Fibroblast of pulmonary artery (primary cell): ENCODE measurements around the gene DLGAP4.
A peak's percentile ranks its signal among the peaks of the same experiment; 100 is the strongest.
"Not testable (repeated sequence)": the region's sequence is repeated elsewhere in the genome, so short reads cannot be mapped to it uniquely, and the experiment has no call there.

Experiments used
- DNase-seq: peaks from one replicate; pipeline ENCODE4 v3.0.0-alpha.2; 2010; ENCODE audit warnings: low read depth
- H3K4me3 ChIP-seq: replicated peaks from 2 replicates; pipeline ENCODE4 v1.5.1; 2011; ENCODE audit warnings: low read depth, mild to moderate bottlenecking, control low read depth, low read length, moderate library complexity
- CTCF ChIP-seq: IDR thresholded peaks from 2 replicates; pipeline ENCODE4 v1.5.1; 2011; ENCODE audit warnings: mild to moderate bottlenecking, control low read depth, low read length, inconsistent platforms; ENCODE audit errors: missing control alignments

Gene DLGAP4

DNA sequence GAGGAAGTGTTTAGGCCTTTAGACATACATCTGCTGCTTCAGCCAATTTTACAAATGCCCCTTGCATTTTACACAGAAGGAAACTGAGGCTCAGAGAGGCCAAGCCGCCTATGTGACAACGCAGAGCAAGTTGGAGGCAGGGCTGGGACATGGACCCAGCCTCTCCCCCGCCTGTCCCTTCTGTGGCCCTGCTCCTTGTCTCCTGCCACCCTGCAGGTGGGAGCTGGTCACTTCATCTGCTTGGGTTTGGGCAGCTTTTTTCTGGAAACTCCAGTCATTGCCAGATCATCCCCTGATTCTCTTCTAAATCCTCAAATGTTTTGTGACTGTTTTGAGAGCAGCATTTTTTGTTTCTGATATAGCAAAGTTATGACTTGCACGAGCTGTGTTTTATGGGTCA is 68.9 kb downstream of the DLGAP4 start:
- no peak for TF ChIP-seq CTCF
- no peak for DNase-seq
- H3K4me3 ChIP-seq: no peak overlapping the region

DNA sequence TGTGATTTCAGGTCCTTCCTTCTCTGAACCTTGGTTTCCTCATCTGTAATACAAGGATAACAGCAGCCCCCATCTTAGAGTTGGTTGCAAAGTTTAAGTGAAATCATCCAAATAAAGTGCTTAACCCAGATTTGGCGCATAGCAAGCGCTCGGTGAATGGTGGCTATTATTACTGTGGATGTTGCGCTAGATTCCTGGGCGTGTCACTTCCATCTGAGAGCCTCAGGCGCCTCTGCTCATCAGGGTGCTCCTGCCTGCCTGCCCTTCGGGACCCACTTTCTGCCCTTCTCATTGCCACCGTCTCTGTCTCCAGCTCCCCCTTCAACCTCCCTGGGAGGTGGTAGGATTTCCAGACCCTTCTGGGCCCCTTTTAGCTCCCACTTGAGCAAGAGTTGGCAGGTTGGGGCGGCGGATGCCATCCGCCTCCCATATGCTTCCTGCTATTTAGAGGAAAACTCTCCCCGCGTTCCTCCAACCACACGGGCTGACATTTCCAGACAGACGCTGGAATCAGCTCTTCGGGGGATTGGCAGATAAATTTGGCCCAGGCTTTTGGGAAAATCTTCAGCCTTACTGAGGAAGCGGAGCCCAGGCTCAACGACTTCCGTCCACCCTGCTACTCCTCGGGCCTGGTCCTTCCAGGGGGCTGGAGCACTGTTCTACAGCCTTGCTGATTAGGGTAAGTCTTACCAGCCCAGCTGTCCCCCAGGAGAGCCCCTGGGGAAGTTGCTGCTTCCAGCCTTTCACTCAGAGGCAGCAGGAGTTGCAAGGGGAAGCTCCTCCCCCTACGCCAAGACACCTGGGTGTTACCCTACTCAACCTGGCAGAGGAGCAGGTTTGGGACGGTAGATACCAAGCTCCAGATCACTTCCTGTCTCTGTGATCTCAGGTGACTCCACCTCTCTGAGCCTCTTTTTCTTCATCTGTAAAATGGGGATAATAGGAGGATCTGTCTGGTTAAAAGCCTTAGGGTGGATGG is 71.5 kb downstream of the DLGAP4 start:
- DNase-seq: no peak
- TF ChIP-seq CTCF: no peak
- no peak overlapping the region for H3K4me3 ChIP-seq

DNA sequence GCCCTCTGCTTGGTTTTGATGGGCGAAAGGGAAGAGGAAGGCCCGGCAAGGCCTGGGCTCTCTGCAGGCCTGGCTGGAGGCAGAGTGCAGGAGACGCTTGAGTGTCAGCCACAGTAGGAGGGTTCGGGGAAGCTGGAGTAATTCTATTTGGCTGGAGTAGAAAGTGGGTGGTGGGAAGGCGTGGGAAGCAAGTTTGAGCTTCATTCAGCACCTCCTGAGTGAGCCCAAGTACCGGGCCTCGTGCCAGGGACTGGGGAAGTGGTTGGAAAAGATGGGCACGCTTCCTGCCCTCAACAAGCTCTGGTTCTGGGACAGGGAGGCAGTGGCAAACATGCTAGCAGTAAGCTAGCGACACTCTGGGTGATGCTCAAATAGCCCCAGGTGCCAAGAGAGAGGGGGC is 72.5 kb downstream of the DLGAP4 start:
- TF ChIP-seq CTCF: no peak
- DNase-seq: no peak
- no peak overlapping the region for H3K4me3 ChIP-seq

GRCh38 chr20:36379914-36380313 is 73.8 kb downstream of the DLGAP4 start:
- not testable (repeated sequence) for H3K4me3 ChIP-seq, DNase-seq

- peak; percentile 32 for TF ChIP-seq CTCF
- peak; percentile 44 for DNase-seq
- no peak overlapping the region for H3K4me3 ChIP-seq
These were observed 78.0 kb downstream of the DLGAP4 start for GRCh38 chr20:36384022-36384619.

DNA sequence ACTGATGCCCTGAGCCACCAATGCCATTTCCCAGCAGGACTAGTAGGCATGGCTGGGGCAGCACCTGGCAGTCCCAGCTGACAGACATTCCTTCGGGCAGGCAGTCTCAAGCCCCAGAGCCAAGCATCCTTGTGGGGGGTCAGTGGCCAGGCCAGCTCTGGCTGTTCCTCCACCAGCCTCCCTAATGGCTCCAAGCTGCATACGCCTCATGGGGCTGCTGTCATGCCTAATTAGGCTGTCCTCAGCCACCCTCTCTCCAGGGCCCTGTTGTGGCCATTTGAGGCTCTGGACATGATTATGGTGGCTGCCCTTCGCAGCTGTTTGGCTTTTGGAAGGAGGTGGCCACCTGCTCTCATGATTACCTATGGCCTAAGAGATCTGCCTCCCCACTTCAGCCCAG is 79.4 kb downstream of the DLGAP4 start:
- no peak for DNase-seq
- no peak for TF ChIP-seq CTCF
- H3K4me3 ChIP-seq: no peak overlapping the region

DNA sequence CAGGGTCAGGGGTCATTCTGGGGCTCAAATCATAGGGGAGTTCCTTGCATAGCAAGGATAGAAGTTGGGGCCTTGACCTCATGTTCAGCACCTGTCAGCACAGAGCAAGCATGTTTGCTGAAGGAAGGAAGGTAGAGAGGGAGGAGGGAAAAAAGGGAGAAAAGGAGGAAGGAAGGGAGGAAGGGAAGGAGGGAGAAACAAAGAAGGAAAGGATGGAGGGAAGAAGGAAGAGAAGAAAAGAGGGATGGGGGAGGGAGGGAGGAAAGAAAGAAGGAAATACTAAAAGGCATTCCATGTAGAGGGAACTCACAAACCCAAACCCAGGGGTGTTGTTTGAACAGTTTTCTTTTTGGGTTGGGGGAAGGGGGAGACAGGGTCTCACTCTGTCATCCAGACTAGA is 80.1 kb downstream of the DLGAP4 start:
- no peak for TF ChIP-seq CTCF
- H3K4me3 ChIP-seq: no peak overlapping the region
- DNase-seq: no peak
